Astrocyte of the spinal cord (primary cell): ENCODE measurements around the gene BAD.
"Not testable (repeated sequence)": the region's sequence is repeated elsewhere in the genome, so short reads cannot be mapped to it uniquely, and the experiment has no call there.

Experiments used
- DNase-seq: peaks from one replicate; pipeline ENCODE4 v3.0.0; 2011; ENCODE audit warnings: low read depth, low spot score
- H3K4me3 ChIP-seq: 2 replicates; pipeline ENCODE4 v1.5.1; 2011; ENCODE audit warnings: low read depth, mild to moderate bottlenecking, low read length, moderate library complexity
- CTCF ChIP-seq: IDR thresholded peaks from 2 replicates; pipeline ENCODE4 v1.5.1; 2012; ENCODE audit warnings: low read depth, mild to moderate bottlenecking, low read length, inconsistent platforms
- in situ Hi-C: cut with HindIII; loops from 2 replicates; pipeline ENCODE4 v1.10.0; 2017; ENCODE audit warnings: low sequenced_read_pairs

The BAD gene

GRCh38 chr11:64318766-64319761 is 34.6 kb upstream of the BAD start:
- DNase-seq, result no peak
- no peak for TF ChIP-seq CTCF
- H3K4me3 ChIP-seq, result peak overlapping the region; percentile 97
- in situ Hi-C loops, result no loop called here

- peak; percentile 24 for TF ChIP-seq CTCF
- in situ Hi-C loops, result no loop called here
- peak within 1 kb of the TSS; percentile 97 for H3K4me3 ChIP-seq
- DNase-seq, result peak; percentile 95
Observed at GRCh38 chr11:64317961-64318765, 33.7 kb upstream of the BAD start, which contains the start of gene PRDX5. Gene PRDX5, plus strand, starts transcription at chr11:64318121. Its CDS starts 95 bp downstream, at chr11:64318216.

- in situ Hi-C loops, result no loop called here
- no peak for TF ChIP-seq CTCF
- peak within 1 kb of the TSS; percentile 97 for H3K4me3 ChIP-seq
- peak; percentile 97 for DNase-seq
Observed at GRCh38 chr11:64317325-64317960, 33.0 kb upstream of the BAD start, which contains the start of gene TRMT112. Gene TRMT112, minus strand, starts transcription at chr11:64317559. Its CDS starts 33 bp downstream, at chr11:64317526.

- TF ChIP-seq CTCF, result peak; percentile 2
- no peak for DNase-seq
- in situ Hi-C loops, result no loop called here
- H3K4me3 ChIP-seq, result peak overlapping the region; percentile 97
Observed at GRCh38 chr11:64316672-64317324, 32.3 kb upstream of the BAD start.

GRCh38 chr11:64315667-64316526 is 31.4 kb upstream of the BAD start:
- DNase-seq, H3K4me3 ChIP-seq, in situ Hi-C loops: not testable (repeated sequence)

GRCh38 chr11:64314805-64315561 is 30.5 kb upstream of the BAD start:
- no peak overlapping the region for H3K4me3 ChIP-seq
- no peak for TF ChIP-seq CTCF
- in situ Hi-C loops, result no loop called here
- DNase-seq, result no peak
